IgD-negative memory B cell (primary cell): ENCODE results near the gene EFEMP2. TPM values are rescaled to one million over a fixed set of nuclear protein-coding genes. Genes with fewer than 3 reads are reported as not detected.

Source experiments
- H3K27ac Mint-ChIP-seq, 3 donors: one replicate each; pipeline ENCODE4 v1.8.0; 2020 to 2022; ENCODE audit warnings: mild to moderate bottlenecking in 3 of 3, mixed read lengths in 3 of 3, moderate library complexity in 1 of 3
- H3K27me3 Mint-ChIP-seq: one replicate; pipeline ENCODE4 v1.8.0; 2021; ENCODE audit warnings: mixed read lengths
- H3K36me3 Mint-ChIP-seq: one replicate; pipeline ENCODE4 v1.8.0; 2020; ENCODE audit warnings: mild to moderate bottlenecking, mixed read lengths
- H3K4me1 Mint-ChIP-seq, 3 donors: one replicate each; pipeline ENCODE4 v1.8.0; 2020 to 2022; ENCODE audit warnings: mixed read lengths in 3 of 3, mild to moderate bottlenecking in 1 of 3
- H3K4me3 Mint-ChIP-seq, 4 donors: one replicate each; pipeline ENCODE4 v1.8.0; 2020 to 2022; ENCODE audit warnings: mild to moderate bottlenecking in 4 of 4, mixed read lengths in 4 of 4, moderate library complexity in 3 of 4
- H3K9me3 Mint-ChIP-seq, 3 donors: one replicate each; pipeline ENCODE4 v1.8.0; 2020 to 2021; ENCODE audit warnings: mixed read lengths in 3 of 3, mild to moderate bottlenecking in 1 of 3
- polyA plus RNA-seq: library from polyadenylated mRNA; unstranded; fragments of 300-500 nt; fragmentation: Illumina TruSeq; gene quantifications from one replicate; pipeline ENCODE4 v1.2.3, GENCODE V29; 2021

The EFEMP2 gene
- polyA plus RNA-seq, 1 donor from 2014 or later, result 0.29 TPM

- Mint-ChIP-seq H3K9me3 (no peaks in the 10 kb centered on the region), H3K27me3 (no peaks in the 10 kb centered on the region), H3K4me3 (peak overlapping the region in 2 of 4 donors; percentile 66 to 88), H3K4me1 (peaks cover 16 to 23% (median 19%) of the 10 kb centered on the region in 3 donors), H3K27ac (peak overlapping the region in 2 of 3 donors; percentile 81 to 95), H3K36me3 (no peaks in the 10 kb centered on the region)
Observed at GRCh38 chr11:65883786-65884715, 11.5 kb upstream of the EFEMP2 start.

GRCh38 chr11:65883058-65883761, 10.6 kb upstream of the EFEMP2 start:
- H3K27me3 Mint-ChIP-seq, result no peaks in the 10 kb centered on the region
- no peak overlapping the region for H3K4me3 Mint-ChIP-seq
- H3K36me3 Mint-ChIP-seq, result no peaks in the 10 kb centered on the region
- H3K4me1 Mint-ChIP-seq, result peaks cover 9 to 17% (median 14%) of the 10 kb centered on the region in 3 donors
- no peaks in the 10 kb centered on the region for H3K9me3 Mint-ChIP-seq
- H3K27ac Mint-ChIP-seq, result no peak overlapping the region

DNA sequence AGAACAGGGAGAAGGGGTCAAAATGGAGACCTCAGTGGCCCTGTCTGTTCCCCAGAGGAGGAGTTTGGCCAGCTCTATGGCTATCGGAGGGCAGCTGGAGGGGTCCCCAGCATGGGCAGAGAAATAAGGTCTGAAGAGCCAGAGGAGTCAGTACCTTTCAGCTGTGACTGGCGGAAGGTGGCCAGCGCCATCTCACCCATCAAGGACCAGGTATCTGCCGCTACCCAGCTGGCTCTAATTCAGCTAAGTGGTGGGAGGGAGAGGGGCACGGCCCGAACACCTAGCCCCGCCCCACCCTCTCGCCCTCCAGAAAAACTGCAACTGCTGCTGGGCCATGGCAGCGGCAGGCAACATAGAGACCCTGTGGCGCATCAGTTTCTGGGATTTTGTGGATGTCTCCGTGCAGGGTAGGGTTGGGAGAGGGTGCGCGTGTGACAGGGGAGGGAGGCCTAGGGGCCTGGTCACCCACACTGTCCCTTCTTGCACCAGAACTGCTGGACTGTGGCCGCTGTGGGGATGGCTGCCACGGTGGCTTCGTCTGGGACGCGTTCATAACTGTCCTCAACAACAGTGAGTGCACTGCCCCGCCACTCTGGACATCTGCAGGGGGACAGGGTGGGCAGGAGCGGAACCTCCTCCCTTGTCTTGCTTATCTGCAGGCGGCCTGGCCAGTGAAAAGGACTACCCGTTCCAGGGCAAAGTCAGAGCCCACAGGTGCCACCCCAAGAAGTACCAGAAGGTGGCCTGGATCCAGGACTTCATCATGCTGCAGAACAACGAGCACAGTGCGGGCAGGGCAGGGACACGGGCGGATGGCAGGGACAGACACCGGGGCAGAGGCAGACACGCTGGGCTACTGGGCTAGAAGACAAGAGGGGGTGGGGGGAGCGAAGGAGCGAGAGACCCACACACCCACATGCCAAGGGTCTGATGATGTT, 9.8 kb upstream of the EFEMP2 start:
- Mint-ChIP-seq H3K4me1 (peaks cover 8 to 15% (median 13%) of the 10 kb centered on the region in 3 donors), H3K9me3 (no peaks in the 10 kb centered on the region), H3K4me3 (peak overlapping the region in 1 of 4 donors; percentile 45), H3K36me3 (no peaks in the 10 kb centered on the region), H3K27me3 (no peaks in the 10 kb centered on the region), H3K27ac (no peak overlapping the region)

- Mint-ChIP-seq H3K27ac (peak overlapping the region in 1 of 3 donors; percentile 74), H3K4me1 (peaks cover 8 to 11% (median 9%) of the 10 kb centered on the region in 3 donors), H3K4me3 (peak overlapping the region in 1 of 4 donors; percentile 84), H3K27me3 (no peaks in the 10 kb centered on the region), H3K36me3 (no peaks in the 10 kb centered on the region), H3K9me3 (no peaks in the 10 kb centered on the region)
Observed at GRCh38 chr11:65880844-65881421, 8.3 kb upstream of the EFEMP2 start.

DNA sequence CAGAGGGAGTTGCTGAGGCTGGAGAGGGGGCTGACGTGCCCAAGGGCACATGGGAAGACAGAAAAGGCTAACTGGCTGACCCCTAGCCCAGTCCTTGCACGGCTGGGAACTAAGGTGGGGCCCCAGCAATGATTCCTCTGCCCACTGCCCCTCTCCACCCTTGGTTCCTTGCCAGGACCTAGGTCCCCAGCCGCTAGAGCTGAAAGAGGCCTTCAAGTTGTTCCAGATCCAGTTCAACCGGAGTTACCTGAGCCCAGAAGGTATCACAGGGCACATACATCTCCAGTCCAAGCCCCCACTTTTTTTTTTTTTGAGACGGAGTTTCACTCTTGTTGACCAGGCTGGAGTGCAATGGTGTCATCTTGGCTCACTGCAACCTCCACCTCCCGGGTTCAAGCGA, 7.4 kb upstream of the EFEMP2 start:
- peak overlapping the region in 1 of 3 donors; percentile 74 for H3K27ac Mint-ChIP-seq
- peak overlapping the region in 1 of 4 donors; percentile 65 for H3K4me3 Mint-ChIP-seq
- H3K4me1 Mint-ChIP-seq, result peaks cover 6 to 7% (median 7%) of the 10 kb centered on the region in 3 donors
- no peaks in the 10 kb centered on the region for H3K36me3 Mint-ChIP-seq
- no peaks in the 10 kb centered on the region for H3K27me3 Mint-ChIP-seq
- H3K9me3 Mint-ChIP-seq, result no peaks in the 10 kb centered on the region

- Mint-ChIP-seq H3K9me3 (no peaks in the 10 kb centered on the region), H3K4me3 (peak within 1 kb of the TSS in 1 of 4 donors; percentile 84), H3K36me3 (no peaks in the 10 kb centered on the region), H3K27me3 (no peaks in the 10 kb centered on the region), H3K27ac (peak within 1 kb of the TSS in 1 of 3 donors; percentile 74), H3K4me1 (peaks cover 2 to 6% (median 3%) of the 10 kb centered on the region in 3 donors)
Observed at GRCh38 chr11:65879617-65880016, 7.0 kb upstream of the EFEMP2 start, which contains the start of gene CTSW. Gene CTSW, plus strand, starts transcription at chr11:65879837. Its CDS starts 18 bp downstream, at chr11:65879855.

DNA sequence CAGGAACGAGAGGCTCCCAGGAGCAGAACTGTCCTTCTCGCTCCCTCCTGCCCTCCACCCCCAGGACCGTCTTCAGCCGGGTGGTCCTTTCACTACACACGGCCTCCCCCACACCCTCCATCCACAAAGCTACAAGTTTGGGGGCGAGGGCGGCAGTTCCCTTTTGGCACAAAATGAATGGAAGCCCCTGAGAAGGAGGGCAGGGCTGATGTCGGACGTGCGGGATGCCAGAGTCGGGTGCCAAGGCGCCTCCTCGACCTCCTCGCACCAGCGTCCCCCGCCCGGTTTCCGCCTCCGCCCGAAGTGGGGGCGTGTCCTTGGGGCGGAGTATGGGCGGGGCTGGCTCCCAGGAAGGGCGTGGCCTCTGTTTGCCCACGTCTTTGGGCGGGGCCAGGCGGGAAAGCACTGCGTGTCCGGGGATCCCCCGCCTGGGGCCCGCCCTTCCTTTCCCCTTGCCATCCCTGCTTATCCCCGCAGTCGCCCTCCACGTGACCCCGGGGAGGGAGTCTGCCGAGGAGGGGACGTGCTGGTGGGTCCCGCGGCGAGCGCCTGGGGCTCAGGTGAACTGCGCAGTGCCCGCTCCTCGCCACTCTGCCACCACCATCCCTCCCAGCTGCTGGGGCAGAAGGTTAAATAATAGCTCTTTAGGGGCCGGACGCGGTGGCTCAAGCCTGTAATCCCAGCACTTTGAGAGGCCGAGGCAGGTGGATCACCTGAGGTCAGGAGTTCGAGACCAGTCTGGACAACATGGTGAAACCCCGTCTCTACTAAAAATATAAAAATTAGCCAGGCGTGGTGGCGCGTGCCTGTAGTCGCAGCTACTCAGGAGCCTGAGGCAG, 937 bp upstream of the EFEMP2 start:
- Mint-ChIP-seq H3K4me3 (peak overlapping the region; percentile 80 to 95 (median 89)), H3K4me1 (peaks cover 5 to 13% (median 12%) of the 10 kb centered on the region in 3 donors), H3K27me3 (peaks cover 5% of the 10 kb centered on the region), H3K27ac (peak overlapping the region; percentile 79 to 91 (median 87)), H3K9me3 (no peaks in the 10 kb centered on the region), H3K36me3 (no peaks in the 10 kb centered on the region)

GRCh38 chr11:65871811-65872548, 620 bp downstream of the EFEMP2 start:
- peaks cover 5 to 13% (median 12%) of the 10 kb centered on the region in 3 donors for H3K4me1 Mint-ChIP-seq
- H3K27me3 Mint-ChIP-seq, result peaks cover 5% of the 10 kb centered on the region
- no peaks in the 10 kb centered on the region for H3K9me3 Mint-ChIP-seq
- peak overlapping the region; percentile 8 to 60 (median 29) for H3K4me3 Mint-ChIP-seq
- H3K27ac Mint-ChIP-seq, result no peak overlapping the region
- H3K36me3 Mint-ChIP-seq, result peaks cover 2% of the 10 kb centered on the region

- Mint-ChIP-seq H3K9me3 (no peaks in the 10 kb centered on the region), H3K4me3 (peak overlapping the region in 2 of 4 donors; percentile 55 to 60), H3K36me3 (peaks cover 2% of the 10 kb centered on the region), H3K4me1 (peaks cover 5 to 13% (median 12%) of the 10 kb centered on the region in 3 donors), H3K27me3 (peaks cover 5% of the 10 kb centered on the region), H3K27ac (peak overlapping the region in 1 of 3 donors; percentile 39)
Observed at GRCh38 chr11:65870706-65871681, 1.6 kb downstream of the EFEMP2 start.

DNA sequence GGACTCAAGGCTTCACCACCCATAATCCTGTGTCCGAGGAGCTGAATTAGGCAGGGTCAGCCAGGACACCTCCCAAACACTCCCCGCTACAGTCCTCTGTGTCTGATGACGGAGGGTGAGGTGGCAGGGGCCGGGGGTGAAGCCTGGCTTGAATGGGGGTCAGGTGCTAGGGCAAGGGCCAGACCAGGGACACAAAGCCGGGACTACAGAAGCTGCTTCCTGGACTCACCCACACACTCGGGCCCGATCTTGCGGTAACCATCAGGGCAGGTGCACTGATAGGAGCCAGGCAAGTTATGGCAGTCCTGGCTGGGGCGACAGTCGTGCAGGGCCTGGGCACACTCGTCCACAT, 2.3 kb downstream of the EFEMP2 start:
- Mint-ChIP-seq H3K4me3 (peak overlapping the region in 2 of 4 donors; percentile 55 to 60), H3K9me3 (no peaks in the 10 kb centered on the region), H3K4me1 (peaks cover 5 to 13% (median 12%) of the 10 kb centered on the region in 3 donors), H3K36me3 (peaks cover 2% of the 10 kb centered on the region), H3K27me3 (peaks cover 5% of the 10 kb centered on the region), H3K27ac (peak overlapping the region in 1 of 3 donors; percentile 18)

GRCh38 chr11:65869643-65870306, 2.8 kb downstream of the EFEMP2 start:
- H3K4me3 Mint-ChIP-seq, result peak overlapping the region in 1 of 4 donors; percentile 60
- peaks cover 5 to 13% (median 12%) of the 10 kb centered on the region in 3 donors for H3K4me1 Mint-ChIP-seq
- H3K36me3 Mint-ChIP-seq, result peaks cover 2% of the 10 kb centered on the region
- H3K27me3 Mint-ChIP-seq, result peaks cover 5% of the 10 kb centered on the region
- peak overlapping the region in 1 of 3 donors; percentile 18 for H3K27ac Mint-ChIP-seq
- no peaks in the 10 kb centered on the region for H3K9me3 Mint-ChIP-seq
